Tibial nerve (tissue), 4 donors: ENCODE data around the gene GRK2.

Source experiments
- EP300 ChIP-seq, 2 donors: sonication (generic); formaldehyde crosslinking; IDR thresholded peaks; one replicate each; pipeline ENCODE4 v1.6.1; 2017; ENCODE audit warnings: antibody characterized with exemption in 2 of 2, mild to moderate bottlenecking in 1 of 2
- POLR2A ChIP-seq, 2 donors: fragments of 450-650 bp; IDR thresholded peaks; one replicate each; pipeline ENCODE4 v1.6.1; 2017; ENCODE audit warnings: antibody characterized with exemption in 2 of 2, mild to moderate bottlenecking in 2 of 2, moderate library complexity in 2 of 2
- TF ChIP-seq, protein P1 (sequence below), 5 experiments: fragments of 200-600 bp in 3 of 5; fragments of 450-650 bp in 2 of 5; sonication (generic) in 3 of 5; IDR thresholded peaks; one replicate each; pipeline ENCODE4 v1.5.1; 2016 to 2019; ENCODE audit warnings: antibody characterized with exemption in 5 of 5, mild to moderate bottlenecking in 3 of 5, moderate library complexity in 2 of 5

DNA sequence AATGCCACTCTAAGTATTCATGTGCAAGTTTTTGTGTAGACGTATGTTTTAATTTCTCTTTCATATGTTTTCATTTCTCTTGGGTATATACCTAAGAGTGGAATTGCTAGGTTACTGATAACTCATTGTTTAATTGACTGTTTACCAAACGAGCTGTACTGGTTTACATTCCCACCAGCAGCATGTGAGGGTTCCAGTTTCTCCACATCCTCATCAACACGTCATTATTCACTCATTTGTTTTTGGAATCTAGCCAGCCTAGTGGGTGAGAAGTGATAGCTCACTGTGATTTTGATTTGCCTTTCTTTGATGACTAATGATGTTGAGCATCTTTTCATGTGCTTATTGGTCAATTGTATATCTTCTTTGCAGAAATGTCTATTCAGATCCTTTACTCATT, 26.8 kb downstream of the GRK2 start:
- TF ChIP-seq, protein P1, sequence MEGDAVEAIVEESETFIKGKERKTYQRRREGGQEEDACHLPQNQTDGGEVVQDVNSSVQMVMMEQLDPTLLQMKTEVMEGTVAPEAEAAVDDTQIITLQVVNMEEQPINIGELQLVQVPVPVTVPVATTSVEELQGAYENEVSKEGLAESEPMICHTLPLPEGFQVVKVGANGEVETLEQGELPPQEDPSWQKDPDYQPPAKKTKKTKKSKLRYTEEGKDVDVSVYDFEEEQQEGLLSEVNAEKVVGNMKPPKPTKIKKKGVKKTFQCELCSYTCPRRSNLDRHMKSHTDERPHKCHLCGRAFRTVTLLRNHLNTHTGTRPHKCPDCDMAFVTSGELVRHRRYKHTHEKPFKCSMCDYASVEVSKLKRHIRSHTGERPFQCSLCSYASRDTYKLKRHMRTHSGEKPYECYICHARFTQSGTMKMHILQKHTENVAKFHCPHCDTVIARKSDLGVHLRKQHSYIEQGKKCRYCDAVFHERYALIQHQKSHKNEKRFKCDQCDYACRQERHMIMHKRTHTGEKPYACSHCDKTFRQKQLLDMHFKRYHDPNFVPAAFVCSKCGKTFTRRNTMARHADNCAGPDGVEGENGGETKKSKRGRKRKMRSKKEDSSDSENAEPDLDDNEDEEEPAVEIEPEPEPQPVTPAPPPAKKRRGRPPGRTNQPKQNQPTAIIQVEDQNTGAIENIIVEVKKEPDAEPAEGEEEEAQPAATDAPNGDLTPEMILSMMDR (IDR thresholded peaks at IDR 0.05), result no peak
- TF ChIP-seq POLR2A (IDR thresholded peaks at IDR 0.05), result no peak
- no peak for TF ChIP-seq EP300 (IDR thresholded peaks at IDR 0.05)
